Panc1 (cell line): ENCODE results near the gene ZNF44. TPM values are rescaled to one million over a fixed set of nuclear protein-coding genes. Genes with fewer than 3 reads are reported as not detected.

Source experiments
- ATAC-seq: fragments of 200-7000 bp; cut with Tn5 transposase; 2 replicates; pipeline ENCODE4 v1.9.1; 2020; ENCODE audit warnings: mild to moderate bottlenecking, moderate library complexity
- BruUV-seq: library from RNA; stranded (reverse); fragments of 400-500 nt; replicated peaks from 2 replicates; lab custom pipeline; 2021; lab: Mats Ljungman, UMichigan
- CTCF ChIA-PET: fragments of 300-600 bp; sonication (Branson Sonifier 250); formaldehyde crosslinking; loops from one replicate; lab custom pipeline; 2022; ENCODE audit warnings: antibody characterized with exemption; lab: Charles Lee
- POLR2A ChIA-PET: fragments of 300-600 bp; sonication (Branson Sonifier 250); formaldehyde crosslinking; loops from one replicate; lab custom pipeline; 2022; ENCODE audit warnings: antibody characterized with exemption; lab: Charles Lee
- DNase-seq: peaks from one replicate; pipeline ENCODE4 v3.0.0-alpha.2; 2010; ENCODE audit warnings: low read depth, low spot score
- H3K27ac ChIP-seq: 2 replicates; pipeline ENCODE4 v1.5.1; 2011; ENCODE audit warnings: mild to moderate bottlenecking, low read length, inconsistent platforms
- H3K27me3 ChIP-seq: fragments of 200-500 bp; sonication (Bioruptor generic); 2 replicates; pipeline ENCODE4 v1.6.0; 2014; ENCODE audit warnings: low read length, inconsistent platforms; ENCODE audit not compliant: control insufficient read depth, insufficient read depth
- H3K36me3 ChIP-seq: fragments of 200-500 bp; sonication (Bioruptor generic); 2 replicates; pipeline ENCODE4 v1.5.1; 2014; ENCODE audit warnings: inconsistent platforms, mild to moderate bottlenecking, low read length, moderate library complexity; ENCODE audit not compliant: control insufficient read depth, insufficient read depth
- H3K4me1 ChIP-seq: 2 replicates; pipeline ENCODE4 v1.5.1; 2011; ENCODE audit warnings: inconsistent platforms, mild to moderate bottlenecking, low read length, moderate library complexity; ENCODE audit not compliant: control insufficient read depth, insufficient read depth
- H3K4me3 ChIP-seq, 2 experiments: 2 replicates each; pipeline ENCODE4 v1.5.1; 2011 to 2012; ENCODE audit warnings: low read depth in 2 of 2, low read length in 2 of 2, mild to moderate bottlenecking in 2 of 2, inconsistent platforms in 1 of 2, moderate library complexity in 1 of 2
- H3K9me3 ChIP-seq: fragments of 200-500 bp; sonication (Bioruptor generic); 2 replicates; pipeline ENCODE4 v1.5.1; 2014; ENCODE audit warnings: low read depth, mild to moderate bottlenecking, inconsistent platforms, low read length, moderate library complexity; ENCODE audit not compliant: control insufficient read depth, insufficient read depth
- POLR2AphosphoS5 ChIP-seq: IDR thresholded peaks from 2 replicates; pipeline ENCODE4 v1.6.1; 2012; ENCODE audit warnings: mild to moderate bottlenecking, low read depth, low read length, moderate library complexity
- SIN3A ChIP-seq: IDR thresholded peaks from 2 replicates; pipeline ENCODE4 v1.6.1; 2012; ENCODE audit warnings: low read depth, mild to moderate bottlenecking, low read length, moderate library complexity, borderline replicate concordance; ENCODE audit not compliant: insufficient read depth
- TCF7L2 ChIP-seq: IDR thresholded peaks from 2 replicates; pipeline ENCODE4 v1.6.1; 2011; ENCODE audit warnings: mild to moderate bottlenecking, low read depth, low read length, inconsistent platforms
- in situ Hi-C: cut with HindIII; loops from 2 replicates; pipeline ENCODE4 v1.10.0; 2016; ENCODE audit warnings: low sequenced_read_pairs, low pct_unique_long_range_greater_than_20kb
- intact Hi-C: fragments of 100-400 bp; cut with micrococcal nuclease; formaldehyde crosslinking; loops from one replicate; pipeline ENCODE4 v1.10.0; 2022; ENCODE audit not compliant: unreplicated experiment
- total RNA-seq: library from RNA; stranded (reverse); gene quantifications from one replicate; pipeline ENCODE4 v1.2.1, GENCODE V29; 2021; ENCODE audit not compliant: unreplicated experiment
- TF ChIP-seq, protein P1 (sequence below): fragments of 450-650 bp; IDR thresholded peaks from 2 replicates; pipeline ENCODE4 v1.5.1; 2017; ENCODE audit warnings: mild to moderate bottlenecking
- TF ChIP-seq, protein P2 (sequence below), 2 experiments: IDR thresholded peaks; 2 replicates each; pipeline ENCODE4 v1.6.1; 2011 to 2012; ENCODE audit warnings: low read depth in 2 of 2, control low read depth in 1 of 2, low read length in 1 of 2, mild to moderate bottlenecking in 1 of 2, moderate library complexity in 1 of 2; ENCODE audit not compliant: insufficient read depth in 1 of 2

The ZNF44 gene
- total RNA-seq, 1 experiment from 2014 or later: 5.0 TPM

DNA sequence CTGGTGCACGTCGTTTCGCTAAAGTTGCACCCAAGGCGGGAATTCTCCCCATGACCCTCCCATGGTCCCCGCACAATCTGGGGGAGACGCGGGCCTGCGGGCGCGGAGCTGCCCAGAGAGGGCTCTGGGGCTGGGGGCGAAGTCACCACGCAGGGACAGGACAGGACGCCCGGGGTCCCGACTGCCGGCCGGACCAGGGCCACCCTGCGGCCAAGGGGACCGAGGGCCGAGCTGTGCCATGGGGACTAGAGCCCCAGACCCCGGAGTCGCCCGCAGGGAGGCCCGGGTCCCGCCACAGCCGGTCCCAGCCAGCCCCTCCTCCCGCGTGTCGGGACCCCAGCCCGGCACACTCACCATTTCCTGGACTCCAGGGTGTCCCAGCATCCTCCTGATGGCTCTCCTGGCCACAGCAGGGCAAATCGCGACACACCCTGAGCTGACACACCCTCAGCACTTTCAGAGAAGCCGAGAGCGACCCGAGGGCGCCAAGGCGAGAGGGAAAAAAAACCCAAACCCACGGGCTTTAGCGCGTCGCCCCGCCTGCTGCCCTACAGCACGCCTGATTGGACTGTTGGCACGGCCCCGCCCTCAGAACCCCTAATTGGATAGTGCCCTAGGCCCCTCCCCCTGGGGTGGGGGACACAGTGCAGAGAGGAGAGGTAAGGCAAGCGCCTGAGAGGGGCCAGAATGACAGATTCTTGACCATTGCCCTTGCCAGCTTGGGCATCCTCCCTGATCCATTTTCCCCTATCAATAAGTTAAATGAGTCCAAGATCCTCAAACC is 28.6 kb downstream of the ZNF44 start:
- DNase-seq (no peak), ATAC-seq (no peak)
- no peak overlapping the region for H3K27ac ChIP-seq
- H3K27me3 ChIP-seq: no peaks in the 10 kb centered on the region
- ChIA-PET POLR2A (no interaction called here), CTCF (no interaction called here)
- no peak overlapping the region for H3K4me3 ChIP-seq
- in situ Hi-C loops (no loop called here), intact Hi-C loops (no loop called here)
- no peak for TF ChIP-seq TCF7L2
- TF ChIP-seq, protein P1, sequence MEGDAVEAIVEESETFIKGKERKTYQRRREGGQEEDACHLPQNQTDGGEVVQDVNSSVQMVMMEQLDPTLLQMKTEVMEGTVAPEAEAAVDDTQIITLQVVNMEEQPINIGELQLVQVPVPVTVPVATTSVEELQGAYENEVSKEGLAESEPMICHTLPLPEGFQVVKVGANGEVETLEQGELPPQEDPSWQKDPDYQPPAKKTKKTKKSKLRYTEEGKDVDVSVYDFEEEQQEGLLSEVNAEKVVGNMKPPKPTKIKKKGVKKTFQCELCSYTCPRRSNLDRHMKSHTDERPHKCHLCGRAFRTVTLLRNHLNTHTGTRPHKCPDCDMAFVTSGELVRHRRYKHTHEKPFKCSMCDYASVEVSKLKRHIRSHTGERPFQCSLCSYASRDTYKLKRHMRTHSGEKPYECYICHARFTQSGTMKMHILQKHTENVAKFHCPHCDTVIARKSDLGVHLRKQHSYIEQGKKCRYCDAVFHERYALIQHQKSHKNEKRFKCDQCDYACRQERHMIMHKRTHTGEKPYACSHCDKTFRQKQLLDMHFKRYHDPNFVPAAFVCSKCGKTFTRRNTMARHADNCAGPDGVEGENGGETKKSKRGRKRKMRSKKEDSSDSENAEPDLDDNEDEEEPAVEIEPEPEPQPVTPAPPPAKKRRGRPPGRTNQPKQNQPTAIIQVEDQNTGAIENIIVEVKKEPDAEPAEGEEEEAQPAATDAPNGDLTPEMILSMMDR: no peak
- no peak for TF ChIP-seq POLR2AphosphoS5
- no peak for TF ChIP-seq SIN3A
- TF ChIP-seq, protein P2, sequence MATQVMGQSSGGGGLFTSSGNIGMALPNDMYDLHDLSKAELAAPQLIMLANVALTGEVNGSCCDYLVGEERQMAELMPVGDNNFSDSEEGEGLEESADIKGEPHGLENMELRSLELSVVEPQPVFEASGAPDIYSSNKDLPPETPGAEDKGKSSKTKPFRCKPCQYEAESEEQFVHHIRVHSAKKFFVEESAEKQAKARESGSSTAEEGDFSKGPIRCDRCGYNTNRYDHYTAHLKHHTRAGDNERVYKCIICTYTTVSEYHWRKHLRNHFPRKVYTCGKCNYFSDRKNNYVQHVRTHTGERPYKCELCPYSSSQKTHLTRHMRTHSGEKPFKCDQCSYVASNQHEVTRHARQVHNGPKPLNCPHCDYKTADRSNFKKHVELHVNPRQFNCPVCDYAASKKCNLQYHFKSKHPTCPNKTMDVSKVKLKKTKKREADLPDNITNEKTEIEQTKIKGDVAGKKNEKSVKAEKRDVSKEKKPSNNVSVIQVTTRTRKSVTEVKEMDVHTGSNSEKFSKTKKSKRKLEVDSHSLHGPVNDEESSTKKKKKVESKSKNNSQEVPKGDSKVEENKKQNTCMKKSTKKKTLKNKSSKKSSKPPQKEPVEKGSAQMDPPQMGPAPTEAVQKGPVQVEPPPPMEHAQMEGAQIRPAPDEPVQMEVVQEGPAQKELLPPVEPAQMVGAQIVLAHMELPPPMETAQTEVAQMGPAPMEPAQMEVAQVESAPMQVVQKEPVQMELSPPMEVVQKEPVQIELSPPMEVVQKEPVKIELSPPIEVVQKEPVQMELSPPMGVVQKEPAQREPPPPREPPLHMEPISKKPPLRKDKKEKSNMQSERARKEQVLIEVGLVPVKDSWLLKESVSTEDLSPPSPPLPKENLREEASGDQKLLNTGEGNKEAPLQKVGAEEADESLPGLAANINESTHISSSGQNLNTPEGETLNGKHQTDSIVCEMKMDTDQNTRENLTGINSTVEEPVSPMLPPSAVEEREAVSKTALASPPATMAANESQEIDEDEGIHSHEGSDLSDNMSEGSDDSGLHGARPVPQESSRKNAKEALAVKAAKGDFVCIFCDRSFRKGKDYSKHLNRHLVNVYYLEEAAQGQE (IDR thresholded peaks at IDR 0.05; ENCODE audit: insufficient read depth in 1 of 2, low read depth in 2 of 2, low read length in 1 of 2): no peak
- no peaks in the 10 kb centered on the region for H3K36me3 ChIP-seq
- H3K4me1 ChIP-seq: no peaks in the 10 kb centered on the region
- BruUV-seq: no TSS peak
- H3K9me3 ChIP-seq: peaks cover 15% of the 10 kb centered on the region

DNA sequence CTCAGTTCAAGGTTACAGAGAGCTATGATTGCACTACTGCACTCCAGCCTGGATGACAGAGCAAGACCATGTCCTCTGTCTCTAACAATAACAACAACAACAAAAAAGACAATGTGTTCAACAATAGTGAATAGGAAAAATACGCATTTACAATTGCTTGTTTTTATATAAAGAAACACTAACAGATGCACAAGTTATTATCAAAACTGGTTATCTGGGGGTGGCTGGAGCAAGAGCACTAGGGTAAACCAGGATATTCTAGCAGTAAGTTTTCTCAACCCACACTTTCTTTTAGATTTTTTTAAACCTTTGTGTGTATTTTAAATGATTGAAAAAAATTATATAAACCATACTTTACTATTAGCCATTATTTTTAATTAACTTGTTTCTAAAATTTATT is 33.1 kb downstream of the ZNF44 start:
- H3K9me3 ChIP-seq: no peaks in the 10 kb centered on the region; the same call in 1 of the 2 replicates
- ATAC-seq: no peak
- no TSS peak for BruUV-seq
- H3K36me3 ChIP-seq: no peaks in the 10 kb centered on the region
- intact Hi-C loops (no loop called here), in situ Hi-C loops (no loop called here)
- ChIA-PET POLR2A (no interaction called here), CTCF (no interaction called here)
- H3K27me3 ChIP-seq: no peaks in the 10 kb centered on the region
- no peak overlapping the region for H3K4me3 ChIP-seq
- no peak for TF ChIP-seq SIN3A
- TF ChIP-seq TCF7L2: no peak
- TF ChIP-seq, protein P2 (IDR thresholded peaks at IDR 0.05; ENCODE audit: insufficient read depth in 1 of 2, low read depth in 2 of 2, low read length in 1 of 2): no peak
- no peak for TF ChIP-seq POLR2AphosphoS5
- TF ChIP-seq, protein P1: no peak
- no peak for DNase-seq
- no peaks in the 10 kb centered on the region for H3K4me1 ChIP-seq
- no peak overlapping the region for H3K27ac ChIP-seq
